OCI-LY1 (cell line): Measurements from ENCODE around the gene L3HYPDH.

ENCODE experiments used
- H2AFZ ChIP-seq: fragments of 200-600 bp; sonication (generic), shearing (Covaris generic); 2 replicates; pipeline ENCODE4 v1.6.0; 2014; ENCODE audit warnings: antibody characterized with exemption, mild to moderate bottlenecking, low read length
- H3F3A ChIP-seq: fragments of 200-600 bp; sonication (generic), shearing (Covaris generic); 2 replicates; pipeline ENCODE4 v1.6.0; 2014; ENCODE audit warnings: mild to moderate bottlenecking, antibody characterized with exemption, low read length, moderate library complexity; ENCODE audit not compliant: insufficient read depth
- H3K27ac ChIP-seq: fragments of 200-600 bp; sonication (generic); 2 replicates; pipeline ENCODE4 v1.5.1; 2014; ENCODE audit warnings: low read length, mixed run types, mild to moderate bottlenecking, low read depth; ENCODE audit not compliant: poor library complexity, severe bottlenecking
- H3K27me3 ChIP-seq: fragments of 200-600 bp; sonication (generic); 2 replicates; pipeline ENCODE4 v1.6.0; 2014; ENCODE audit warnings: antibody characterized with exemption, mild to moderate bottlenecking, low read length, moderate library complexity; ENCODE audit not compliant: insufficient read depth
- H3K36me3 ChIP-seq: fragments of 200-600 bp; sonication (generic); 2 replicates; pipeline ENCODE4 v1.6.1; 2014; ENCODE audit warnings: mild to moderate bottlenecking, antibody characterized with exemption, low read length, moderate library complexity, mixed read lengths; ENCODE audit not compliant: insufficient read depth
- H3K4me1 ChIP-seq: fragments of 200-600 bp; sonication (generic); 2 replicates; pipeline ENCODE4 v1.5.1; 2014; ENCODE audit warnings: mild to moderate bottlenecking, low read length, moderate library complexity; ENCODE audit not compliant: insufficient read depth, severe bottlenecking
- H3K4me2 ChIP-seq: fragments of 200-600 bp; sonication (generic), shearing (Covaris generic); 2 replicates; pipeline ENCODE4 v1.6.1; 2014; ENCODE audit warnings: low read length
- H3K4me3 ChIP-seq: fragments of 200-600 bp; sonication (generic); 2 replicates; pipeline ENCODE4 v1.5.1; 2014; ENCODE audit warnings: low read length, low read depth, mild to moderate bottlenecking, mixed read lengths; ENCODE audit not compliant: poor library complexity, severe bottlenecking
- H3K79me2 ChIP-seq: fragments of 200-600 bp; shearing (Covaris generic); 2 replicates; pipeline ENCODE4 v1.6.1; 2016; ENCODE audit warnings: mixed run types, low read length, mixed read lengths; ENCODE audit not compliant: insufficient read depth
- H3K9ac ChIP-seq: fragments of 200-600 bp; sonication (generic), shearing (Covaris generic); 2 replicates; pipeline ENCODE4 v1.6.1; 2014; ENCODE audit warnings: mild to moderate bottlenecking, low read length, mixed read lengths
- H3K9me2 ChIP-seq: fragments of 200-600 bp; sonication (generic), shearing (Covaris generic); 2 replicates; pipeline ENCODE4 v1.6.1; 2014; ENCODE audit warnings: low read depth, mild to moderate bottlenecking, low read length, mixed read lengths
- H3K9me3 ChIP-seq: fragments of 200-600 bp; shearing (Covaris generic); 2 replicates; pipeline ENCODE4 v1.6.1; 2014; ENCODE audit warnings: low read length, mixed read lengths
- H4K20me1 ChIP-seq: fragments of 200-600 bp; sonication (generic), shearing (Covaris generic); 2 replicates; pipeline ENCODE4 v1.6.0; 2016; ENCODE audit warnings: mild to moderate bottlenecking, low read length; ENCODE audit not compliant: insufficient read depth
- EZH2 ChIP-seq: fragments of 200-600 bp; sonication (generic), shearing (Covaris generic); IDR thresholded peaks from 2 replicates; pipeline ENCODE4 v1.8.0; 2017; ENCODE audit warnings: borderline replicate concordance, mixed run types, mild to moderate bottlenecking, antibody characterized with exemption, low read length, moderate library complexity, mixed read lengths
- TF ChIP-seq, protein P1 (sequence below): fragments of 200-600 bp; sonication (generic), shearing (Covaris generic); IDR thresholded peaks from 2 replicates; pipeline ENCODE4 v1.5.1; 2017; ENCODE audit warnings: mild to moderate bottlenecking, antibody characterized with exemption, low read length, moderate library complexity, mixed read lengths

Gene L3HYPDH

DNA sequence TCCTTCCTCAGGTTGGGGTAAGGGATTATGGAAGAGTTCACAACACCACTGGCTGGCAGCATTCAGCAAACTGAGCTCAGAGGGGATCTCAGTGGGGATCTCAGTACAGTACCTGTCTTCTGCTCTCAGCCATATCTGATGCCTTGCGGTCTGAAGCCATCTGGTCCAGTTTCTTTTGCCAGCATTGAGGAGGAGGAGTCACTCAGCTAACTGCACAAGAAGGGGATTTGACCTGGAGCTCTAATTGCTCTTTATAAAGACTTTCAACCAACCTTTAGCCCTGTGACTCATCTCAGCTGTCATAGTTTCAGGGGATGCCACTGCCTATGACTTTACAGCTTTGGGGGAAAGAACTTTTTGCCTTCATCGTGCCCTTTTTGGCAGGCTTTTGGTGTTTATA is 45.0 kb upstream of the L3HYPDH start:
- no peaks in the 10 kb centered on the region for H3K9me3 ChIP-seq
- no peaks in the 10 kb centered on the region for H3K27me3 ChIP-seq
- no peaks in the 10 kb centered on the region for H3K79me2 ChIP-seq
- no peaks in the 10 kb centered on the region for H4K20me1 ChIP-seq
- H3K9me2 ChIP-seq = no peaks in the 10 kb centered on the region
- no peak overlapping the region for H3K4me2 ChIP-seq
- TF ChIP-seq EZH2 = no peak
- TF ChIP-seq, protein P1, sequence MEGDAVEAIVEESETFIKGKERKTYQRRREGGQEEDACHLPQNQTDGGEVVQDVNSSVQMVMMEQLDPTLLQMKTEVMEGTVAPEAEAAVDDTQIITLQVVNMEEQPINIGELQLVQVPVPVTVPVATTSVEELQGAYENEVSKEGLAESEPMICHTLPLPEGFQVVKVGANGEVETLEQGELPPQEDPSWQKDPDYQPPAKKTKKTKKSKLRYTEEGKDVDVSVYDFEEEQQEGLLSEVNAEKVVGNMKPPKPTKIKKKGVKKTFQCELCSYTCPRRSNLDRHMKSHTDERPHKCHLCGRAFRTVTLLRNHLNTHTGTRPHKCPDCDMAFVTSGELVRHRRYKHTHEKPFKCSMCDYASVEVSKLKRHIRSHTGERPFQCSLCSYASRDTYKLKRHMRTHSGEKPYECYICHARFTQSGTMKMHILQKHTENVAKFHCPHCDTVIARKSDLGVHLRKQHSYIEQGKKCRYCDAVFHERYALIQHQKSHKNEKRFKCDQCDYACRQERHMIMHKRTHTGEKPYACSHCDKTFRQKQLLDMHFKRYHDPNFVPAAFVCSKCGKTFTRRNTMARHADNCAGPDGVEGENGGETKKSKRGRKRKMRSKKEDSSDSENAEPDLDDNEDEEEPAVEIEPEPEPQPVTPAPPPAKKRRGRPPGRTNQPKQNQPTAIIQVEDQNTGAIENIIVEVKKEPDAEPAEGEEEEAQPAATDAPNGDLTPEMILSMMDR = no peak
- no peak overlapping the region for H3K9ac ChIP-seq
- H3K27ac ChIP-seq = no peak overlapping the region
- H3K4me1 ChIP-seq = no peaks in the 10 kb centered on the region
- no peaks in the 10 kb centered on the region for H3F3A ChIP-seq
- no peak overlapping the region for H2AFZ ChIP-seq
- H3K4me3 ChIP-seq = no peak overlapping the region
- no peaks in the 10 kb centered on the region for H3K36me3 ChIP-seq

DNA sequence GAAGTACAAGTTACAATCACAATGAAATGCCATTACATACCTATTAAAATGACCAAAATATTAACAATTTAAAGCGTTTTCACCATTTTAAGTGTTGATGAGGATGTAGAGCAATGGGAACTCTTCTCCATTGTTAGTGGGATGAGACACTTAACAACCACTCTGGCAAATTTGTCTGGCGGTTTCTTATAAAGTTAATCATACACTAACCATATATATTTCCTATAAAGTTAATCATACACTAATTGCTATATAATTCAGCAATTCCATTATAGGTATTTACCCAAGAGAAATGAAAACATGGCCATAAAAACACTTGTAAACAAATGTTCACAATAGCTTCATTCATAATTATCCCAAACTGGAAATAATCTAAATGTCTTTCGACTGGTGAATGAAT is 36.0 kb upstream of the L3HYPDH start:
- Histone ChIP-seq H4K20me1 (no peaks in the 10 kb centered on the region), H3K9me2 (no peaks in the 10 kb centered on the region), H3K4me1 (no peaks in the 10 kb centered on the region), H3K9me3 (no peaks in the 10 kb centered on the region), H3K4me3 (no peak overlapping the region), H3K27ac (no peak overlapping the region), H3K9ac (no peak overlapping the region), H2AFZ (no peak overlapping the region), H3K36me3 (no peaks in the 10 kb centered on the region), H3K79me2 (no peaks in the 10 kb centered on the region), H3K4me2 (no peak overlapping the region), H3K27me3 (no peaks in the 10 kb centered on the region), H3F3A (no peaks in the 10 kb centered on the region)
- TF ChIP-seq, protein P1 = no peak
- TF ChIP-seq EZH2 = no peak

DNA sequence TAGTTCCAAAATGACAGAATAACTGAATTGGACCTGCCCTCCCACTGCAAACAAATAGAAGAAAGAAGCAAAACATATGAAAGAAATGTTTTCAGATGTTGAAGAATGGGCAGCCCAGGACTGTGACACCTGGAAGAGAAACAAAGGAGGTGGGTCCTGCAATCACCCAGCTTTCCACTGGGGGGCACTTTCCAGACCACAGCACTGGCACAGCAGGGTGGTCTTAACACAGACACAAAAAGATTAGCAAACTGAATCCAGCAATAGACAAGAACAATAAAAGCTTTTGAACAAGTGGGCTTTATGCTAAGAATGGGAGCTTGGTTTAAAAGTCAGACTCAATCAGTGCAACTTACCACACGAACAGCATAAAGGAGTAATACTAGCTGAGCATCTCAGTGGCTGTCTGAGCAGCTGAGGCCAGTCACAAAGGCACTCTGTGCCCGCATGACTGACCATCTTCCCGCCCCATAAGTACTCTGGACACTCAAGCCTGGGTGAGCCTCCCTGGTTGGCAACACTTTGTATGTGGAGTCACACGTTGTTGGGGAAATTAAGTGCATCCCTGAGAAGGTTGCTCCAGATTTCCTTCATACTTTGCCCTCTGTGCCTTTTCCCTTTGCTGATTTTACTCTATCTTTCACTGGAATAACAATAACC is 27.8 kb upstream of the L3HYPDH start:
- no peak overlapping the region for H3K4me3 ChIP-seq
- H3K4me2 ChIP-seq = no peak overlapping the region
- TF ChIP-seq, protein P1 = peak; percentile 82
- no peak for TF ChIP-seq EZH2
- H3K36me3 ChIP-seq = no peaks in the 10 kb centered on the region
- H3F3A ChIP-seq = no peaks in the 10 kb centered on the region
- H3K9me3 ChIP-seq = no peaks in the 10 kb centered on the region
- H3K4me1 ChIP-seq = no peaks in the 10 kb centered on the region
- no peaks in the 10 kb centered on the region for H3K27me3 ChIP-seq
- H4K20me1 ChIP-seq = no peaks in the 10 kb centered on the region
- no peak overlapping the region for H3K9ac ChIP-seq
- no peak overlapping the region for H2AFZ ChIP-seq
- no peaks in the 10 kb centered on the region for H3K79me2 ChIP-seq
- H3K27ac ChIP-seq = no peak overlapping the region
- no peaks in the 10 kb centered on the region for H3K9me2 ChIP-seq
